Globus pallidus (tissue), 1 donor: ENCODE measurements around the gene RHOV.

ENCODE experiments used
- DNase-seq: peaks from one replicate; pipeline ENCODE4 v3.0.0-alpha.2; 2015; ENCODE audit warnings: low spot score

RHOV gene

GRCh38 chr15:40873694-40874561 is at the start of gene RHOV:
Gene RHOV (minus strand): TSS chr15:40874234. CDS start chr15:40874139, 95 bp downstream.
- DNase-seq, result no peak

- no peak for DNase-seq
These were observed 49.5 kb upstream of the RHOV start for GRCh38 chr15:40923551-40923950.

GRCh38 chr15:40922608-40923005 is 48.6 kb upstream of the RHOV start:
- no peak for DNase-seq

GRCh38 chr15:40921949-40922607 is 48.0 kb upstream of the RHOV start:
- DNase-seq, result no peak

GRCh38 chr15:40918799-40919392 is 44.9 kb upstream of the RHOV start:
- DNase-seq, result no peak

- no peak for DNase-seq
These were observed 44.2 kb upstream of the RHOV start for GRCh38 chr15:40918146-40918798.

GRCh38 chr15:40917585-40917984 is 43.6 kb upstream of the RHOV start:
- DNase-seq, result no peak

- no peak for DNase-seq
These were observed 41.6 kb upstream of the RHOV start for GRCh38 chr15:40915679-40916078.

GRCh38 chr15:40915116-40915661 is 41.2 kb upstream of the RHOV start:
- DNase-seq, result no peak

- no peak for DNase-seq
These were observed 40.5 kb upstream of the RHOV start for GRCh38 chr15:40914486-40914885.

- no peak for DNase-seq
These were observed 40.0 kb upstream of the RHOV start for GRCh38 chr15:40914013-40914412.

- DNase-seq, result no peak
These were observed 38.4 kb upstream of the RHOV start for GRCh38 chr15:40912478-40912877.

- DNase-seq, result no peak
These were observed 37.7 kb upstream of the RHOV start for GRCh38 chr15:40911693-40912092.

- DNase-seq, result no peak
These were observed 37.1 kb upstream of the RHOV start for GRCh38 chr15:40911141-40911540.

- no peak for DNase-seq
These were observed 35.9 kb upstream of the RHOV start for GRCh38 chr15:40909662-40910630.

- DNase-seq, result no peak
These were observed 34.1 kb upstream of the RHOV start for GRCh38 chr15:40908095-40908494.

GRCh38 chr15:40906991-40907802 is 33.2 kb upstream of the RHOV start:
- peak; percentile 52 for DNase-seq

GRCh38 chr15:40906091-40906990 is 32.3 kb upstream of the RHOV start:
- peak; percentile 79 for DNase-seq
